OCI-LY3 (cell line): ENCODE results near the gene CYTIP.

ENCODE experiments used
- H2AFZ ChIP-seq: fragments of 200-600, 300-600 bp; shearing (Covaris generic); 2 replicates; pipeline ENCODE4 v1.6.0; 2014; ENCODE audit warnings: antibody characterized with exemption, low read depth, low read length
- H3K27ac ChIP-seq: fragments of 200-600, 300-600 bp; sonication (generic); 2 replicates; pipeline ENCODE4 v1.5.1; 2014; ENCODE audit warnings: mild to moderate bottlenecking, low read length, moderate library complexity, mixed read lengths
- H3K27me3 ChIP-seq: fragments of 200-600, 300-600 bp; sonication (generic); 2 replicates; pipeline ENCODE4 v1.6.1; 2014; ENCODE audit warnings: low read depth, low read length, mixed read lengths
- H3K36me3 ChIP-seq: fragments of 200-600, 300-600 bp; sonication (generic); replicated peaks from 2 replicates; pipeline ENCODE3; 2014; ENCODE audit warnings: low read depth, low read length, mixed read lengths
- H3K4me1 ChIP-seq: fragments of 300-600, 200-600 bp; sonication (generic); 2 replicates; pipeline ENCODE4 v1.6.1; 2014; ENCODE audit warnings: low read length, mixed read lengths
- H3K4me2 ChIP-seq: fragments of 200-600, 300-600 bp; sonication (generic); 2 replicates; pipeline ENCODE4 v1.6.1; 2014; ENCODE audit warnings: low read length, mixed read lengths
- H3K4me3 ChIP-seq: fragments of 300-600, 200-600 bp; sonication (generic); 2 replicates; pipeline ENCODE4 v1.5.1; 2014; ENCODE audit warnings: antibody characterized with exemption, mild to moderate bottlenecking, low read length, moderate library complexity
- H3K79me2 ChIP-seq: fragments of 300-600, 200-600 bp; shearing (Covaris generic); 2 replicates; pipeline ENCODE4 v1.6.1; 2014; ENCODE audit warnings: mild to moderate bottlenecking, low read length, mixed read lengths
- H3K9ac ChIP-seq: fragments of 300-600, 200-600 bp; shearing (Covaris generic); 2 replicates; pipeline ENCODE4 v1.6.0; 2014; ENCODE audit warnings: mild to moderate bottlenecking, low read length, moderate library complexity
- H3K9me3 ChIP-seq: fragments of 200-600, 300-600 bp; shearing (Covaris generic); 2 replicates; pipeline ENCODE4 v1.6.1; 2014; ENCODE audit warnings: low read length, mixed read lengths; ENCODE audit not compliant: insufficient read depth
- H4K20me1 ChIP-seq: fragments of 200-600, 300-600 bp; sonication (generic); 2 replicates; pipeline ENCODE4 v1.6.1; 2016; ENCODE audit warnings: low read length, mixed read lengths; ENCODE audit not compliant: insufficient read depth
- CTCF ChIP-seq: fragments of 200-600, 300-600 bp; sonication (generic); IDR thresholded peaks from 2 replicates; pipeline ENCODE4 v1.5.1; 2014; ENCODE audit warnings: antibody characterized with exemption, low read length, low read depth
- EZH2phosphoT487 ChIP-seq: fragments of 200-600 bp; shearing (Covaris generic); IDR thresholded peaks from 2 replicates; pipeline ENCODE4 v1.6.1; 2018; ENCODE audit warnings: antibody characterized with exemption, mixed run types, low read depth

The CYTIP gene

GRCh38 chr2:157393348-157393747 lies 50.5 kb downstream of the CYTIP start:
- H3K9ac ChIP-seq = no peak overlapping the region
- no peak overlapping the region for H3K27ac ChIP-seq
- no peaks in the 10 kb centered on the region for H3K27me3 ChIP-seq
- H2AFZ ChIP-seq = no peak overlapping the region
- H3K4me2 ChIP-seq = no peak overlapping the region
- no peaks in the 10 kb centered on the region for H3K9me3 ChIP-seq
- H3K36me3 ChIP-seq = peaks cover 2% of the 10 kb centered on the region
- no peaks in the 10 kb centered on the region for H4K20me1 ChIP-seq
- H3K4me1 ChIP-seq = no peaks in the 10 kb centered on the region
- TF ChIP-seq CTCF = no peak
- TF ChIP-seq EZH2phosphoT487 = no peak
- no peaks in the 10 kb centered on the region for H3K79me2 ChIP-seq
- no peak overlapping the region for H3K4me3 ChIP-seq

- no peak overlapping the region for H3K9ac ChIP-seq
- no peak overlapping the region for H2AFZ ChIP-seq
- H3K79me2 ChIP-seq = no peaks in the 10 kb centered on the region
- no peak overlapping the region for H3K27ac ChIP-seq
- TF ChIP-seq CTCF (no peak), EZH2phosphoT487 (no peak)
- no peak overlapping the region for H3K4me3 ChIP-seq
- no peaks in the 10 kb centered on the region for H4K20me1 ChIP-seq
- peaks cover 2% of the 10 kb centered on the region for H3K36me3 ChIP-seq
- H3K4me2 ChIP-seq = no peak overlapping the region
- no peaks in the 10 kb centered on the region for H3K27me3 ChIP-seq
- no peaks in the 10 kb centered on the region for H3K9me3 ChIP-seq
- H3K4me1 ChIP-seq = no peaks in the 10 kb centered on the region
These were observed 55.1 kb downstream of the CYTIP start for GRCh38 chr2:157388827-157389226.

- Histone ChIP-seq H3K4me2 (no peak overlapping the region), H3K9ac (no peak overlapping the region), H2AFZ (no peak overlapping the region), H3K27me3 (no peaks in the 10 kb centered on the region), H3K79me2 (no peaks in the 10 kb centered on the region), H3K4me1 (no peaks in the 10 kb centered on the region), H4K20me1 (no peaks in the 10 kb centered on the region), H3K9me3 (no peaks in the 10 kb centered on the region), H3K4me3 (no peak overlapping the region), H3K27ac (no peak overlapping the region), H3K36me3 (no peaks in the 10 kb centered on the region)
- TF ChIP-seq EZH2phosphoT487 (no peak), CTCF (no peak)
These were observed 57.1 kb downstream of the CYTIP start for GRCh38 chr2:157386747-157387146.

GRCh38 chr2:157386247-157386646 lies 57.6 kb downstream of the CYTIP start:
- Histone ChIP-seq H2AFZ (no peak overlapping the region), H3K27ac (no peak overlapping the region)
- TF ChIP-seq EZH2phosphoT487 = no peak
- no peak for TF ChIP-seq CTCF

More at GRCh38 chr2:157386247-157386646, 57.6 kb downstream of the CYTIP start:
- H3K36me3 ChIP-seq = no peaks in the 10 kb centered on the region
- no peak overlapping the region for H3K4me2 ChIP-seq
- H3K27me3 ChIP-seq = no peaks in the 10 kb centered on the region
- no peaks in the 10 kb centered on the region for H4K20me1 ChIP-seq
- no peak overlapping the region for H3K4me3 ChIP-seq
- no peaks in the 10 kb centered on the region for H3K79me2 ChIP-seq
- H3K4me1 ChIP-seq = no peaks in the 10 kb centered on the region
- no peaks in the 10 kb centered on the region for H3K9me3 ChIP-seq
- H3K9ac ChIP-seq = no peak overlapping the region
